Mucosa of descending colon (tissue), 3 donors: ENCODE data around the gene CYGB. TPM values are rescaled to one million over a fixed set of nuclear protein-coding genes. Genes with fewer than 3 reads are reported as not detected.

Source experiments
- ATAC-seq: fragments of 200-7000 bp; cut with Tn5 transposase; one replicate; pipeline ENCODE4 v1.9.1; 2020; ENCODE audit warnings: mild to moderate bottlenecking, moderate library complexity
- DNase-seq, 3 donors: peaks; one replicate each; pipeline ENCODE4 v3.0.0-alpha.2; 2020
- H3K36me3 ChIP-seq: fragments of 200-600 bp; one replicate; pipeline ENCODE4 v1.8.0; 2021; ENCODE audit warnings: low read depth, mild to moderate bottlenecking
- H3K4me1 ChIP-seq: fragments of 200-600 bp; one replicate; pipeline ENCODE4 v1.8.0; 2021; ENCODE audit warnings: low read depth, mild to moderate bottlenecking
- H3K4me3 ChIP-seq: fragments of 200-600 bp; one replicate; pipeline ENCODE4 v1.8.0; 2021; ENCODE audit warnings: mild to moderate bottlenecking
- H3K9me3 ChIP-seq: fragments of 200-600 bp; one replicate; pipeline ENCODE4 v1.8.0; 2021; ENCODE audit warnings: mild to moderate bottlenecking
- intact Hi-C, 2 donors: fragments of 100-400 bp; cut with DNase I in 1 of 2; cut with micrococcal nuclease in 1 of 2; formaldehyde crosslinking; loops; one replicate each; pipeline versions ENCODE4 v1.11.0 to v1.11.1; 2022; cut with DNase I, micrococcal nuclease
- total RNA-seq, 3 donors: library from RNA; stranded (reverse); fragmentation: NEBNext Ultra II Directional in 2 of 3; extraction: Animal tissue kit (Norgen Biotek cat#: 25700) in 2 of 3; gene quantifications; one replicate each; pipeline versions ENCODE4 v1.2.1 to v1.2.4, GENCODE V29; 2021 to 2023
- TF ChIP-seq, protein P1 (sequence below): fragments of 200-600 bp; IDR thresholded peaks from one replicate; pipeline ENCODE4 v1.8.0; 2022; ENCODE audit warnings: antibody characterized with exemption, mild to moderate bottlenecking
- donor health status: DM: no; HTN: no; CAD: no; lungs with moderate emphysema.
- donor health status: DM: no; HTN: no; CAD: no.
- donor health status: DM: no; HTN: yes; CAD: no.

The CYGB gene
- total RNA-seq, 3 donors from 2014 or later: 10.6 to 24.0 (median 15.1) TPM

GRCh38 chr17:76550712-76551615, 13.5 kb upstream of the CYGB start:
- ATAC-seq: peak; percentile 39
- intact Hi-C loops: no loop called here
- H3K4me1 ChIP-seq: no peaks in the 10 kb centered on the region
- H3K4me3 ChIP-seq: no peak overlapping the region
- TF ChIP-seq, protein P1, sequence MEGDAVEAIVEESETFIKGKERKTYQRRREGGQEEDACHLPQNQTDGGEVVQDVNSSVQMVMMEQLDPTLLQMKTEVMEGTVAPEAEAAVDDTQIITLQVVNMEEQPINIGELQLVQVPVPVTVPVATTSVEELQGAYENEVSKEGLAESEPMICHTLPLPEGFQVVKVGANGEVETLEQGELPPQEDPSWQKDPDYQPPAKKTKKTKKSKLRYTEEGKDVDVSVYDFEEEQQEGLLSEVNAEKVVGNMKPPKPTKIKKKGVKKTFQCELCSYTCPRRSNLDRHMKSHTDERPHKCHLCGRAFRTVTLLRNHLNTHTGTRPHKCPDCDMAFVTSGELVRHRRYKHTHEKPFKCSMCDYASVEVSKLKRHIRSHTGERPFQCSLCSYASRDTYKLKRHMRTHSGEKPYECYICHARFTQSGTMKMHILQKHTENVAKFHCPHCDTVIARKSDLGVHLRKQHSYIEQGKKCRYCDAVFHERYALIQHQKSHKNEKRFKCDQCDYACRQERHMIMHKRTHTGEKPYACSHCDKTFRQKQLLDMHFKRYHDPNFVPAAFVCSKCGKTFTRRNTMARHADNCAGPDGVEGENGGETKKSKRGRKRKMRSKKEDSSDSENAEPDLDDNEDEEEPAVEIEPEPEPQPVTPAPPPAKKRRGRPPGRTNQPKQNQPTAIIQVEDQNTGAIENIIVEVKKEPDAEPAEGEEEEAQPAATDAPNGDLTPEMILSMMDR: no peak
- DNase-seq: no peak
- H3K36me3 ChIP-seq: peaks cover 4% of the 10 kb centered on the region
- no peaks in the 10 kb centered on the region for H3K9me3 ChIP-seq

GRCh38 chr17:76549539-76549938, 12.0 kb upstream of the CYGB start:
- no peak overlapping the region for H3K4me3 ChIP-seq
- ATAC-seq: no peak
- H3K9me3 ChIP-seq: no peaks in the 10 kb centered on the region
- H3K36me3 ChIP-seq: peaks cover 4% of the 10 kb centered on the region
- DNase-seq: no peak
- H3K4me1 ChIP-seq: peaks cover 3% of the 10 kb centered on the region
- intact Hi-C loops: no loop called here
- TF ChIP-seq, protein P1: no peak

DNA sequence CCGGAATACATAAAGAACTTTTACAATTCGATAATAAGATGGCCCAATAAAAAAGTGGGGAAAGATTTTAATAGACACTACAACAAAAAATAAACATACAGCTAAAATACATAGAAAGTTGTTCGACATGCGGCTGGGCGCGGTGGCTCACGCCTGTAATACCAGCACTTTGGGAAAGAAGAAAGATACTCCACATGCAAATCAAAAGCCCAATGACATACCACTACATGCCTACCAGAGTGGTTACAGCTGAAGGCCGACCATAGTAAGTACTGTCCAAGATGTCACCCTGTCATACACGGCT, 11.7 kb upstream of the CYGB start:
- intact Hi-C loops: no loop called here
- ATAC-seq (no peak), DNase-seq (no peak)
- H3K4me3 ChIP-seq: no peak overlapping the region
- TF ChIP-seq, protein P1: no peak
- H3K9me3 ChIP-seq: no peaks in the 10 kb centered on the region
- H3K4me1 ChIP-seq: peaks cover 4% of the 10 kb centered on the region
- H3K36me3 ChIP-seq: peaks cover 4% of the 10 kb centered on the region

DNA sequence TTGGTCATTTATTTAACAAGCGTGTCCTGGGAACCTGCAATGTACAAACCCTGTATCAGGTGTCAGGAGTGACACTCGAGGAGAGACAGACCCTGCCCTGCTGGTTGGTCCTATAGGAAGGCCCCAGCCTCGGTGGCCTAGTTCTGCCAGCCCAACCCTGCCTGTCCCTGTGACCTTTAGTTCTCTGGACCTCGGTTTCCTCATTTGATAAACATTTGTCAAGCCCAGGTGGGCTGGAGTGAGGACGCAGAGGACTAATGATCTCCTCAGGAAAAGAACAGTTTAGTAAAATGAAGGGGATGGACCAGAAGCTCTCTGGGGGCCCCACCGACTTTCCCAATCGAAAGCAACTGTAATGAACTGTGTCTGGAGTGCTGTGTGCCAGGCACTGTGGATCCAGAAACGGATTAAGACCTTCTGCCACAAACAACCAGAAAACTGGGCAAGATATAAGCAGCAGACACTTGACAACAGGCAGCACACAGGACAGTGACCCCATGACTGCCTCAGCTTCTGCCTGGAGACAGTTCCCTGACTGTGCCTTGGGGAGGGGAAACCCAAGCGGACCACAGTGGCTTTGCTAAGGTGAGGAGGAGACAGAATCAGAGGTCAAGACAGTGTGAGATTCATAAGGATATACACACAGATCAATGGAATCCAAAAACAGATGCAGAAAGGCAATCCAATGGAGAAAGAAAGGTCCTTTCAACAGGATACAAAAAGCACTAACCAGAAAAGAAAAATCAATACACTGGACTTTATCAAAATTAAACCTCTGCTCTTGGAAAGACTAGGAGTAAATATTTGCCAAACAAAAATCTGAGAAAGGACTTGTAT, 11.1 kb upstream of the CYGB start:
- no peak for ATAC-seq
- peaks cover 4% of the 10 kb centered on the region for H3K36me3 ChIP-seq
- peaks cover 4% of the 10 kb centered on the region for H3K4me1 ChIP-seq
- TF ChIP-seq, protein P1: no peak
- intact Hi-C loops: no loop called here
- DNase-seq: no peak
- no peaks in the 10 kb centered on the region for H3K9me3 ChIP-seq
- no peak overlapping the region for H3K4me3 ChIP-seq

DNA sequence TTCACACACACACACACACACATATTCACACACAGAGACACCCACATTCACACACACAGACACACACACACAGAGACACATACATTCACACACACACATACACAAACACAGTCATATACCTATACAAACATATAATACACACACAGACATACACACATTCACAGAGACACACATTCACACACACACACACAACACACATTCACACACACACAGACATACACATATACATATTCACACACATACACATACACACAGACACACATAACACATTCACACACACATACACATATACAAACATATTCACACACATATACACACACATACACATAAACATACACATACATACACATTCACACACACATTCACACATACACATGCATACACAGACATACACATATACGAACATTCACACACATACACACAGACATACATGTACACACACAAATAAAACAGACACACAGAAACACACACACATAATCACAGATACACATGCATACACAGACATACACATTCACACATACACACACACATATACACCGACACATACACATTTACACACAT, 10.2 kb upstream of the CYGB start:
- intact Hi-C loops: no loop called here
- H3K4me1 ChIP-seq: peaks cover 4% of the 10 kb centered on the region
- peaks cover 4% of the 10 kb centered on the region for H3K36me3 ChIP-seq
- DNase-seq (no peak), ATAC-seq (no peak)
- TF ChIP-seq, protein P1: peak; percentile 3
- H3K4me3 ChIP-seq: no peak overlapping the region
- no peaks in the 10 kb centered on the region for H3K9me3 ChIP-seq
